IPS DF 6.9 (cell line): ENCODE data around the gene LANCL2.

Source experiments
- DNase-seq: peaks from one replicate; pipeline ENCODE4 v3.0.0-alpha.2; 2013; ENCODE audit warnings: low read depth, low spot score
- H3K27ac ChIP-seq: one replicate; pipeline ENCODE4 v1.5.1; 2013; ENCODE audit warnings: low read length, control low read depth
- H3K27me3 ChIP-seq: 2 replicates; pipeline ENCODE4 v1.6.1; 2013; ENCODE audit warnings: mild to moderate bottlenecking, low read length; ENCODE audit not compliant: control insufficient read depth, insufficient read depth
- H3K36me3 ChIP-seq: 2 replicates; pipeline ENCODE4 v1.6.1; 2013; ENCODE audit warnings: low read length; ENCODE audit not compliant: control insufficient read depth, insufficient read depth
- H3K4me1 ChIP-seq: 2 replicates; pipeline ENCODE4 v1.6.1; 2013; ENCODE audit warnings: low read length; ENCODE audit not compliant: control insufficient read depth, insufficient read depth
- H3K4me3 ChIP-seq: 2 replicates; pipeline ENCODE4 v1.5.1; 2013; ENCODE audit warnings: mild to moderate bottlenecking, low read length
- H3K9me3 ChIP-seq: 2 replicates; pipeline ENCODE4 v1.6.1; 2013; ENCODE audit warnings: low read length, inconsistent platforms; ENCODE audit not compliant: control insufficient read depth, insufficient read depth
- WGBS: extraction: QIAGEN DNeasy Blood & Tissue Kit; methylation state at CpG from one replicate; pipeline ENCODE4 v1.1.7; 2013; ENCODE audit warnings: mixed read lengths, missing lambda C conversion rate; ENCODE audit not compliant: insufficient read length, insufficient coverage; 5-methylcytosine and 5-hydroxymethylcytosine counted together

LANCL2 gene

GRCh38 chr7:55365205-55365674 lies at the start of gene LANCL2:
Gene LANCL2, plus strand, starts transcription at chr7:55365337. Its CDS starts 689 bp downstream, at chr7:55366026.
- Histone ChIP-seq H3K4me1 (no peaks in the 10 kb centered on the region), H3K27ac (no peak within 1 kb of the TSS)

GRCh38 chr7:55325371-55325792 lies 39.8 kb upstream of the LANCL2 start:
- no peak for DNase-seq
- Histone ChIP-seq H3K9me3 (no peaks in the 10 kb centered on the region), H3K4me1 (no peaks in the 10 kb centered on the region), H3K36me3 (no peaks in the 10 kb centered on the region), H3K4me3 (no peak overlapping the region), H3K27ac (no peak overlapping the region), H3K27me3 (no peaks in the 10 kb centered on the region)
- WGBS, result no CpG with 5 or more reads among the region's 5 CpGs

More at GRCh38 chr7:55365205-55365674, at the start of gene LANCL2:
- Histone ChIP-seq H3K4me3 (peak within 1 kb of the TSS; percentile 99), H3K9me3 (no peaks in the 10 kb centered on the region), H3K27me3 (no peaks in the 10 kb centered on the region), H3K36me3 (no peaks in the 10 kb centered on the region)
- WGBS, result no CpG with 5 or more reads among the region's 28 CpGs
- no peak for DNase-seq

- no peaks in the 10 kb centered on the region for H3K27me3 ChIP-seq
- no CpG with 5 or more reads among the region's 11 CpGs for WGBS
These were observed 38.9 kb upstream of the LANCL2 start for GRCh38 chr7:55326081-55326835.

GRCh38 chr7:55326945-55327626 lies 38.1 kb upstream of the LANCL2 start:
- no peaks in the 10 kb centered on the region for H3K27me3 ChIP-seq
- H3K4me3 ChIP-seq, result no peak overlapping the region
- H3K36me3 ChIP-seq, result no peaks in the 10 kb centered on the region
- DNase-seq, result no peak
- WGBS, result no CpG with 5 or more reads among the region's 7 CpGs
- H3K9me3 ChIP-seq, result no peaks in the 10 kb centered on the region
- no peak overlapping the region for H3K27ac ChIP-seq
- no peaks in the 10 kb centered on the region for H3K4me1 ChIP-seq

More at GRCh38 chr7:55326081-55326835, 38.9 kb upstream of the LANCL2 start:
- Histone ChIP-seq H3K9me3 (no peaks in the 10 kb centered on the region), H3K27ac (no peak overlapping the region), H3K4me1 (no peaks in the 10 kb centered on the region), H3K36me3 (no peaks in the 10 kb centered on the region), H3K4me3 (no peak overlapping the region)
- DNase-seq, result no peak

- WGBS, result no CpG with 5 or more reads among the region's 5 CpGs
- Histone ChIP-seq H3K4me3 (no peak overlapping the region), H3K27ac (no peak overlapping the region), H3K9me3 (no peaks in the 10 kb centered on the region), H3K36me3 (no peaks in the 10 kb centered on the region), H3K27me3 (no peaks in the 10 kb centered on the region), H3K4me1 (no peaks in the 10 kb centered on the region)
- no peak for DNase-seq
These were observed 30.0 kb upstream of the LANCL2 start for GRCh38 chr7:55335151-55335550.

GRCh38 chr7:55335786-55336185 lies 29.4 kb upstream of the LANCL2 start:
- Histone ChIP-seq H3K27me3 (no peaks in the 10 kb centered on the region), H3K27ac (no peak overlapping the region), H3K36me3 (no peaks in the 10 kb centered on the region), H3K4me3 (no peak overlapping the region), H3K9me3 (no peaks in the 10 kb centered on the region), H3K4me1 (no peaks in the 10 kb centered on the region)
- DNase-seq, result no peak
- WGBS, result no CpG with 5 or more reads among the region's 5 CpGs

- Histone ChIP-seq H3K4me3 (no peak overlapping the region), H3K9me3 (no peaks in the 10 kb centered on the region), H3K27ac (no peak overlapping the region), H3K27me3 (no peaks in the 10 kb centered on the region), H3K36me3 (no peaks in the 10 kb centered on the region), H3K4me1 (no peaks in the 10 kb centered on the region)
- WGBS, result no CpG with 5 or more reads among the region's 3 CpGs
- DNase-seq, result no peak
These were observed 28.6 kb upstream of the LANCL2 start for GRCh38 chr7:55336540-55336939.

GRCh38 chr7:55339033-55340000 lies 25.8 kb upstream of the LANCL2 start:
- Histone ChIP-seq H3K4me1 (no peaks in the 10 kb centered on the region), H3K27me3 (no peaks in the 10 kb centered on the region), H3K9me3 (no peaks in the 10 kb centered on the region), H3K27ac (no peak overlapping the region), H3K4me3 (no peak overlapping the region), H3K36me3 (no peaks in the 10 kb centered on the region)
- WGBS, result no CpG with 5 or more reads among the region's 8 CpGs
- DNase-seq, result no peak

- no CpG with 5 or more reads among the region's 27 CpGs for WGBS
- no peaks in the 10 kb centered on the region for H3K36me3 ChIP-seq
- no peaks in the 10 kb centered on the region for H3K4me1 ChIP-seq
- H3K9me3 ChIP-seq, result no peaks in the 10 kb centered on the region
- H3K4me3 ChIP-seq, result no peak overlapping the region
- no peak for DNase-seq
- no peaks in the 10 kb centered on the region for H3K27me3 ChIP-seq
- no peak overlapping the region for H3K27ac ChIP-seq
These were observed 22.8 kb upstream of the LANCL2 start for GRCh38 chr7:55342216-55342871.
